HCT116 (cell line): ENCODE measurements around the gene TNFRSF18. TPM values are rescaled to one million over a fixed set of nuclear protein-coding genes. Genes with fewer than 3 reads are reported as not detected.
A peak's percentile ranks its signal among the peaks of the same experiment; 100 is the strongest.

Experiments
- ATAC-seq: fragments of 200-7000 bp; cut with Tn5 transposase; 2 replicates; pipeline ENCODE4 v1.9.1; 2020; ENCODE audit warnings: mild to moderate bottlenecking, moderate library complexity
- BruUV-seq: library from RNA; stranded (reverse); fragments of 400-500 nt; replicated peaks from 2 replicates; lab custom pipeline; 2021; lab: Mats Ljungman, UMichigan
- CTCF ChIA-PET: fragments of 300-600 bp; sonication (Branson Sonifier 250); formaldehyde crosslinking; loops from one replicate; lab custom pipeline; 2021; ENCODE audit warnings: antibody characterized with exemption; lab: Charles Lee
- POLR2A ChIA-PET: fragments of 300-600, 350-600 bp; sonication (Branson Sonifier 250); formaldehyde crosslinking; loops from one replicate; lab custom pipeline; 2021; ENCODE audit warnings: antibody characterized with exemption; lab: Charles Lee
- RAD21 ChIA-PET, 2 experiments: fragments of 300-600 bp; sonication (Branson Sonifier 250); formaldehyde crosslinking; loops; one replicate each; lab custom pipeline; 2023; ENCODE audit warnings: low total read pairs in 2 of 2; ENCODE audit not compliant: uncharacterized antibody in 2 of 2, unreplicated experiment in 2 of 2, low non-redundant PET in 1 of 2; lab: Charles Lee
- DNase-seq: peaks from one replicate; pipeline ENCODE4 v3.0.0-alpha.2; 2010; ENCODE audit warnings: low read depth, low spot score
- H2AFZ ChIP-seq: fragments of 200-600 bp; shearing (Covaris generic), sonication (generic); 2 replicates; pipeline ENCODE4 v1.6.1; 2017; ENCODE audit warnings: low read depth, mixed run types, mixed read lengths, antibody characterized with exemption, low read length; ENCODE audit not compliant: poor library complexity, severe bottlenecking
- H3K27ac ChIP-seq: 2 replicates; pipeline ENCODE4 v1.5.1; 2012; ENCODE audit warnings: low read depth, low read length
- H3K27me3 ChIP-seq: fragments of 200-600 bp; sonication (generic); 2 replicates; pipeline ENCODE4 v1.6.1; 2016; ENCODE audit warnings: mixed run types, low read length, mixed read lengths; ENCODE audit not compliant: insufficient read depth
- H3K36me3 ChIP-seq, 2 experiments: fragments of 200-500 bp in 1 of 2; fragments of 200-600 bp in 1 of 2; sonication (Bioruptor generic) in 1 of 2; sonication (generic) in 1 of 2; 2 replicates each; pipeline versions ENCODE4 v1.5.1 to v1.6.1; 2014 to 2016; ENCODE audit warnings: low read length in 2 of 2, inconsistent platforms in 1 of 2, mixed read lengths in 1 of 2, mixed run types in 1 of 2; ENCODE audit not compliant: insufficient read depth in 2 of 2, control insufficient read depth in 1 of 2
- H3K4me1 ChIP-seq, 2 experiments: fragments of 200-600 bp in 1 of 2; sonication (generic) in 1 of 2; 2 replicates each; pipeline versions ENCODE4 v1.5.1 to v1.6.1; 2012 to 2017; ENCODE audit warnings: low read length in 2 of 2, inconsistent platforms in 1 of 2, mild to moderate bottlenecking in 1 of 2, mixed read lengths in 1 of 2, mixed run types in 1 of 2, moderate library complexity in 1 of 2; ENCODE audit not compliant: insufficient read depth in 2 of 2, control insufficient read depth in 1 of 2
- H3K4me2 ChIP-seq: fragments of 200-600 bp; sonication (generic); 2 replicates; pipeline ENCODE4 v1.6.1; 2017; ENCODE audit warnings: mixed run types, low read length, mixed read lengths
- H3K4me3 ChIP-seq, 2 experiments: fragments of 200-600 bp in 1 of 2; sonication (generic) in 1 of 2; replicated peaks in 1 of 2; 2 replicates each; pipeline ENCODE4 v1.5.1; 2011 to 2016; ENCODE audit warnings: low read length in 2 of 2, control low read depth in 1 of 2, low read depth in 1 of 2, mild to moderate bottlenecking in 1 of 2, mixed read lengths in 1 of 2, mixed run types in 1 of 2
- H3K79me2 ChIP-seq: fragments of 200-600 bp; sonication (generic); 2 replicates; pipeline ENCODE4 v1.6.1; 2017; ENCODE audit warnings: mild to moderate bottlenecking, mixed run types, low read length, moderate library complexity, mixed read lengths; ENCODE audit not compliant: insufficient read depth
- H3K9ac ChIP-seq: fragments of 200-600 bp; sonication (generic); 2 replicates; pipeline ENCODE4 v1.6.1; 2016; ENCODE audit warnings: low read length, mixed read lengths
- H3K9me2 ChIP-seq: fragments of 200-600 bp; sonication (generic), shearing (Covaris generic); 2 replicates; pipeline ENCODE4 v1.6.1; 2017; ENCODE audit warnings: mixed run types, mild to moderate bottlenecking, moderate library complexity; ENCODE audit not compliant: insufficient read depth
- H3K9me3 ChIP-seq, 2 experiments: fragments of 200-500 bp in 1 of 2; fragments of 200-600 bp in 1 of 2; sonication (Bioruptor generic) in 1 of 2; sonication (generic) in 1 of 2; 2 replicates each; pipeline ENCODE4 v1.6.1; 2014 to 2017; ENCODE audit warnings: low read length in 2 of 2, mixed read lengths in 2 of 2, inconsistent platforms in 1 of 2, low read depth in 1 of 2, mild to moderate bottlenecking in 1 of 2, mixed run types in 1 of 2, moderate library complexity in 1 of 2; ENCODE audit not compliant: control insufficient read depth in 1 of 2, insufficient read depth in 1 of 2
- H4K20me1 ChIP-seq: fragments of 200-600 bp; sonication (generic), shearing (Covaris generic); 2 replicates; pipeline ENCODE4 v1.6.1; 2017; ENCODE audit warnings: mixed run types, mild to moderate bottlenecking, moderate library complexity; ENCODE audit not compliant: insufficient read depth
- EGR1 ChIP-seq: IDR thresholded peaks from 2 replicates; pipeline ENCODE4 v1.6.1; 2012; ENCODE audit warnings: low read depth
- EZH2phosphoT487 ChIP-seq: fragments of 200-600 bp; IDR thresholded peaks from 2 replicates; pipeline ENCODE4 v1.6.1; 2018; ENCODE audit warnings: antibody characterized with exemption, borderline replicate concordance
- POLR2AphosphoS5 ChIP-seq: IDR thresholded peaks from 2 replicates; pipeline ENCODE4 v1.6.1; 2011; ENCODE audit warnings: mild to moderate bottlenecking, low read depth, low read length, moderate library complexity
- SRF ChIP-seq: IDR thresholded peaks from 2 replicates; pipeline ENCODE4 v1.6.1; 2012; ENCODE audit warnings: low read depth
- ZNF274 ChIP-seq: fragments of 200-500 bp; sonication (Bioruptor generic); IDR thresholded peaks from 2 replicates; pipeline ENCODE4 v1.6.1; 2014; ENCODE audit warnings: mild to moderate bottlenecking, low read depth, low read length, inconsistent platforms
- intact Hi-C: fragments of 100-400 bp; cut with micrococcal nuclease; formaldehyde crosslinking; loops from 2 replicates; pipeline ENCODE4 v1.10.0; 2022
- total RNA-seq: library from RNA; stranded (reverse); gene quantifications from one replicate; pipeline ENCODE4 v1.2.1, GENCODE V29; 2021; ENCODE audit not compliant: unreplicated experiment
- TF ChIP-seq, protein P1 (sequence below): IDR thresholded peaks from 2 replicates; pipeline ENCODE4 v1.6.1; 2012

The TNFRSF18 gene
- total RNA-seq, 1 experiment from 2014 or later: 56.2 TPM

DNA sequence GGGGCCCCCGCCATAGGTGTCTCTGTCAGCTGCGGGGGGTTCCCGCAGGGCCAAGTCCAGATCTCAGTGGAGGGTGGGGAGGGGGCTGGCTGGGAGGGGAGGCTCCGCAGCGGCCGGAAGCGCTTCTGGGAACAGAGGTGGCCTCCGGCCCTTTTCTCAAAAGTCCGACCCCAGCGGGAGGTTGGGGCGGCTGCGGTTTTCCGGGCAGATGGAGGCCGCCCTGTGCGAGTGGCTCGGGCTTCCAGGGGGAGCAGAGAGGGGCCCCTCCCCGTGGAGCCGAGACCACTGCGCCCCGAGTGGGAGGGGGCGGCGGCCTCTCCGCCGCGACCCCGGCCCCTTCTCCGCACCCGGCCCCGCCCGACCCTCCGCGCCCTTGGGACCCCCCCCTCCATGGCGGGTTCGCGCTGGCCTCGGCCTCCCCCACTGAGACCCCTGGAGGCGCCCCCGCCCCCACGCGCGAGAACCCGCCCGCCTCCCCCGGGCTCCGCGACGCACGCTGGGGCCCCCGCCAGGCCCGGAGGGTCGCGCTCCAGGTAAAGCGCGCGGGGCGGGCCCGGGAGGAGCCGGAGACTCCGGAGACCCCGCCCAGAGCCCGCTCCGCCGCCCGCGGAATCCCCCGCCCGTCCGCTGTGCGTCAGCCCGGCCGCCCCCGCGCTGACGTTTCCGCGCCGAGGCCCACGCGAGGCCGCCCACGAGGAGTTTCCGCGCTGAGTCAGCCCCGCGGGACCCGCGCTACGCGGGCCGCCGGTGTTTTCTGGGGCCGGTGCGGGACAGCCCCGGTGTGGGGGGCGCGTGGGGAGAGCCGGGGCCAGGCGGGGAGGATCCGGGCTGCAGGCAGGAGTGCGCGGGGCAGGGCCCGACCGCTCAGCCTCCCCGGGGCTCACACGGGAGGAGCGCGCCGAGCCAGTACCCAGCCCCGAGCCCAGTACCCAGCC, 5.2 kb downstream of the TNFRSF18 start:
- intact Hi-C loops: no loop called here
- RAD21 ChIA-PET: interaction anchor here in 1 of 2 experiments (0.6 kb wide), 1 partner anchor 32 kb away, joined by 3 read pairs; no protein-coding TSS in a partner anchor
- no peaks in the 10 kb centered on the region for H3K27me3 ChIP-seq
- H3K79me2 ChIP-seq: peaks cover 8% of the 10 kb centered on the region; the same call in 1 of the 2 replicates
- no peaks in the 10 kb centered on the region for H3K9me2 ChIP-seq
- H4K20me1 ChIP-seq: no peaks in the 10 kb centered on the region
- POLR2A ChIA-PET: no interaction called here
- peak overlapping the region; percentile 19 to 56 for H3K4me3 ChIP-seq
- peak overlapping the region; percentile 19; the same call in 1 of the 2 replicates for H3K27ac ChIP-seq
- H3K9me3 ChIP-seq: no peaks in the 10 kb centered on the region
- ATAC-seq: peak; percentile 65
- H3K9ac ChIP-seq: peak overlapping the region; percentile 62
- TF ChIP-seq POLR2AphosphoS5 (peak; percentile 56), EGR1 (peak; percentile 97), SRF (no peak)
- TF ChIP-seq, protein P1, sequence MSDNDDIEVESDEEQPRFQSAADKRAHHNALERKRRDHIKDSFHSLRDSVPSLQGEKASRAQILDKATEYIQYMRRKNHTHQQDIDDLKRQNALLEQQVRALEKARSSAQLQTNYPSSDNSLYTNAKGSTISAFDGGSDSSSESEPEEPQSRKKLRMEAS: no peak
- H2AFZ ChIP-seq: no peak overlapping the region
- no peak for DNase-seq
- CTCF ChIA-PET: no interaction called here
- H3K4me1 ChIP-seq: peaks cover 5 to 14% of the 10 kb centered on the region in 2 experiments; a peak in 3 of 4 replicates
- BruUV-seq: no TSS peak
- H3K4me2 ChIP-seq: peak overlapping the region; percentile 77
- H3K36me3 ChIP-seq: no peaks in the 10 kb centered on the region

- no TSS peak for BruUV-seq
- POLR2A ChIA-PET: no interaction called here
- H3K4me1 ChIP-seq: peaks cover 2 to 7% of the 10 kb centered on the region in 2 experiments; a peak in 3 of 4 replicates
- H4K20me1 ChIP-seq: no peaks in the 10 kb centered on the region
- intact Hi-C loops: no loop called here
- no peak overlapping the region for H3K9ac ChIP-seq
- TF ChIP-seq ZNF274 (no peak), EZH2phosphoT487 (no peak), POLR2AphosphoS5 (no peak)
- TF ChIP-seq, all 23 proteins: peak for 0
- CTCF ChIA-PET: no interaction called here
- H3K9me3 ChIP-seq: no peaks in the 10 kb centered on the region
- DNase-seq (no peak), ATAC-seq (no peak)
- no peak overlapping the region for H3K4me2 ChIP-seq
- no peak overlapping the region for H2AFZ ChIP-seq
- H3K79me2 ChIP-seq: peaks cover under 1% of the 10 kb centered on the region; the same call in 1 of the 2 replicates
- RAD21 ChIA-PET: interaction anchor here in 1 of 2 experiments (0.6 kb wide), 1 partner anchor 31 kb away, joined by 3 read pairs; no protein-coding TSS in a partner anchor
- H3K36me3 ChIP-seq: no peaks in the 10 kb centered on the region
- H3K27me3 ChIP-seq: no peaks in the 10 kb centered on the region
- no peaks in the 10 kb centered on the region for H3K9me2 ChIP-seq
- H3K27ac ChIP-seq: no peak overlapping the region
- H3K4me3 ChIP-seq: no peak overlapping the region
These were observed 6.2 kb downstream of the TNFRSF18 start for GRCh38 chr1:1199961-1200875.
